OCI-LY7 (cell line): ENCODE measurements around the gene LTN1.

ENCODE experiments used
- CTCF ChIP-seq: fragments of 200-600 bp; sonication (generic); conservative IDR thresholded peaks from 2 replicates; pipeline ENCODE4 v1.5.1; 2014; ENCODE audit warnings: mild to moderate bottlenecking, antibody characterized with exemption, low read length, moderate library complexity, mixed read lengths
- EZH2phosphoT487 ChIP-seq: fragments of 200-600 bp; sonication (generic); IDR thresholded peaks from 2 replicates; pipeline ENCODE4 v1.6.1; 2018; ENCODE audit warnings: low read depth, borderline replicate concordance, mild to moderate bottlenecking, mixed run types, antibody characterized with exemption, low read length, moderate library complexity, mixed read lengths

- TF ChIP-seq CTCF (no peak), EZH2phosphoT487 (no peak)
Observed at GRCh38 chr21:29029524-29029923, 36.8 kb upstream of the LTN1 start.
